HG02571 (cell line): ENCODE data around the gene LRRFIP1.
"Not testable (repeated sequence)": the region's sequence is repeated elsewhere in the genome, so short reads cannot be mapped to it uniquely, and the experiment has no call there.

Experiments
- ATAC-seq: cut with Tn5 transposase; IDR thresholded peaks from one replicate; pipeline ENCODE4 v1.9.1; 2021; ENCODE audit warnings: mild to moderate bottlenecking, moderate library complexity; ENCODE audit not compliant: unreplicated experiment

LRRFIP1 gene

DNA sequence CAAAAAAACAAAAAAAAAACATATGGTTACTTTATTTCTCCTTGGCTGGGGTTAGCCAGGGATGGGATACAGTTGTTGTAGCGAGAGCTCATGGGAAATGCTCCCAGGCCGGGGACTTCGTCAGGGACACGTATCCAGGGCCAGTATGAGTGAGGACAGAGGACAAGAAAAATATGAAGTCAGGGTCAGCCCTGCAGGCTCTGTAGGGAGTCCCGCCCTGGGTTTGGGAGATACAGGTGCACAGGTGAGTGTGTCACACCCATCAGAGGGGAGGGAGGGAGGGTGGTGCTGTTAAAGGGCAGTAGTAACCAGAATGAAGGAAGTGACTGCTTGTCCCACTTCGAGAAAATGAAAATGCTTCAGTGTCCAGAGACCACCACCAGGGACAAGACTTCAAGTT, 115.6 kb downstream of the LRRFIP1 start:
- ATAC-seq, result no peak

GRCh38 chr2:237743561-237744269, 116.3 kb downstream of the LRRFIP1 start:
- no peak for ATAC-seq

DNA sequence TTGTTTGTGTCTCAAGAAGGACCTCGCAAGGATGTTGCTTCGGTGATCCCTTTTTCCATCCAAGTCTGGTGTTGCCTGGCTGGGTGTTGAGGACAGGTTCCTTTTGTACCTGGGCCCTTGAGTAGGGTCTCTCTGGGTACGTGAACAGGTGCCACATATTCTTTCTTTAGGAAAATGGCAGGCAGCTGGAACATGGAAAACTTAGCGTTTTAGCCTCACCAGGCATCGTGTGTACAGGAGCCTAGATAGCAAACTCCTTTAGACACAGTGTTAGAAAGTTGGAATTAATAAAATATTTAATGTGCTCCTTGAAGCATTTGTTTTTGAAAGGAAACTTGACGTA, 116.9 kb downstream of the LRRFIP1 start:
- no peak for ATAC-seq

GRCh38 chr2:237744613-237745249, 117.3 kb downstream of the LRRFIP1 start:
- no peak for ATAC-seq

GRCh38 chr2:237745250-237745613, 117.8 kb downstream of the LRRFIP1 start:
- ATAC-seq, result no peak

DNA sequence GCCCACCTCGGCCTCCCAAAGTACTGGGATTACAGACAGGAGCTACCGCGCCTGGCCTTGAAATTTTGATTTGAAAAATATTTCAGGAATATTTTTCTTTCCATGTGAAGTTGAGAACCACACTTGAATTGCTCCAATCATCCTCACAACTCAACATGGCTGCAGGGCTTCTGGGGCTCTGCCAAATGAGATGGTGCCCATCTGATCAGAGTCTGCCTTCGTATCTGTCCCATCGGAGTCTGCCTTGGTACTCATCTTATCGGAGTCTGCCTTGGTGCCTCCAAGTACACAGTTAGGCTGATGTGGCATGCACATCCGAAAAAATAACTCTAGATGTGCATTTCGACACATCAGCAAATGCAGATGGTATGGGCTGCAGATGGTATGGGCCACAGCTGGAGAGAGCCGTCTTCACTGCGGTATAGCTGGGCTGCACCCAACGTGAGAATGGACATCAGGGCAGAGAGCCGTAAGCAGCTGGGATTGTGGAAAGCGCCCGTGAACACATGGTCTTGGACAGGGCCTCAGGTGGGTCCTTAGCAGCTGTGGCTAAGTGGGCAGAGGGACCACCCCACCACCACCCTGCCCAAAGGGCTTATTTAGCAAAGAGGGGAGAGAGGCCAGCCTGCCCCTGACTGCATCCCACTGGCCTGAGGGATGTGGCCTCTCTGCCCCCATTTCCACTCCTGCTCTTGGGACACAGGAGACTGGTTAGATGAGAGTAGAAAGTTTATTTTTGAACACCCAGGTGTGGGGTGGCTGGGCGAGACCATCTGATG, 119.1 kb downstream of the LRRFIP1 start:
- ATAC-seq, result no peak

- ATAC-seq, result no peak
These were observed 119.8 kb downstream of the LRRFIP1 start for GRCh38 chr2:237747189-237747588.

GRCh38 chr2:237749002-237749401, 121.6 kb downstream of the LRRFIP1 start:
- no peak for ATAC-seq

- ATAC-seq, result no peak
These were observed 122.6 kb downstream of the LRRFIP1 start for GRCh38 chr2:237749961-237750360.

DNA sequence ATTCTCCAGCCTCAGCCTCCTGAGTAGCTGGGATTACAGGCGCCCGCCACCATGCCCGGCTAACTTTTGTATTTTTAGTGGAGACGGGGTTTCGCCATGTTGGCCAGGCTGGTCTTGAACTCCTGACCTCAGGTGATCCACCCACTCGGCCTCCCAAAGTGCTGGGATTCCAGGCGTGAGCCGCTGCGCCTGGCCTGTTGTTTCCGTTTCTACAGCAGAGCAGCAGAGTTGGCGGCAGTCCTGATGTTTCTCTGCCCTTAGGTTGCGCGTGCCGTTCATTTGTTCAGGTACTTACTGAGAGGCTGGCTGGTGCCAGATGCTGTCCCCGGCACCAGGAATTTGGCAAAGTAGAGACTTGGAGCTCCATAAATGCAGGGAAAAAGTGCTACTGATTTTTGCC, 123.1 kb downstream of the LRRFIP1 start:
- not testable (repeated sequence) for ATAC-seq

GRCh38 chr2:237752761-237753165, 125.4 kb downstream of the LRRFIP1 start:
- ATAC-seq, result peak; percentile 94

DNA sequence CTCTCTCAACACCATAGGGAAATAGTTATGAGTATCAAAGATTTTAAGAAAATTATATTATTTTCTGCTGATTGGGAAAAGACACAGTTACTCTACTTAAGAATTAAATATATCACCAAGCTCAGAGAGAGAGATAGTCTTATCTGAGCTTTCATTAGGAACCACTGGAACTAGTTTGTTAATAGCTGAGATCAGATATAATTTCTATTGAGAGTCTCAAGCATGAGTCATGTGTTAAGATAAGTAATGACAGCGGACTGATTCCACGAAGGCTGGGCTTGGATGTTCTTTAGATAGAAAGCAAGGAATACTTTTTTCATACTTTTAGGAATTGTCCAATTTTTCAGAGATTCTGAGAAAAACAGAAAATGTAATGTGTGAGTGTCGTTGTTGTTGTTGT, 126.8 kb downstream of the LRRFIP1 start:
- no peak for ATAC-seq

DNA sequence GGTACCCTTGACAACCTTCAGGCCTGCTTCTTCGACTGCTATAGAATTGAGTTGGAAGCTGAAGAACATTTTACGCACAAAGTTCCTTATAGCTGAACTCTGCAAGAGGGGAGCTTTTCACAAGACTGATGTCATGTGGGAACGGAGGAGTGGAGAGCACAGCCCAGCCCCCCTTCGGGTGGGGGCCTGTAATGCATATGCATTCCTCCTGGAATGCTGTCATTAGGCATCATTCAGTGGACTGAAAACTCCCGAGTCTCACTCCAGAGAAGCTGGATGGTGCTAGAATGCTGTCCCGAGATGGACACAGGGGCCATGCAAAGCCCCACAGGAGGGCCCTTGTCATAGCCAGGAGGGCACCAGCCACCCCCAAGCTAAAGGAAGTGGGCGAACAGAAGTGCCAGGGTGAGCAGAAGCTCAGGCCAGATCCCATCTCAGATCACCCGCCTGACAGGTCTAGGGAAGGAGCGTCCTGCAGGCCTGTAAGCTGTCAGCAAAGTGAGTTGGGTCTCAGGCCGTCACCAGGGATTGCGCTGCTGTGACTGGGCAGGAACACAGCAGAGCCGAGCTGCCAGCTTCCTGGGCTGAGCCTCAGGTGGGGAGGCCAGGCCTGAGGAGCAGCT, 127.3 kb downstream of the LRRFIP1 start:
- no peak for ATAC-seq

DNA sequence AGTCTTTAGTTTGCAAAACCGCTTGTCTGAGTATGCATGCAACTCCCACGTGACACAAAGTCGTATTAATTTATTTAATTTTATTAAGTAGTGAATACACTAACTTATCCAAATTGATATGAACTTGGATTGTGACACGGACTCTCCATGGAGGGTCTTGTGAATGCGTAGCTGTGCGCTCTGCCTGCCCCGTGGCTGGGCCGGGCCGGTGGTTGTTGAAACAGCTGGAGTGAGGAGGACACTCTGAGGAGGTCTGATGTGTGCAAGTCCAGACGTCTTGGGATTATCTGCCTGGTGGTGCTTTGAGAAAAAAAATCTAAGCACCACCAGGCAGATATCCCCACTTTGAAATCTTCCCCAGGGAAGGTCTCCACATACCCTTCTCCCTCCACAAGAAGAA, 130.2 kb downstream of the LRRFIP1 start:
- no peak for ATAC-seq

- no peak for ATAC-seq
These were observed 130.8 kb downstream of the LRRFIP1 start for GRCh38 chr2:237758185-237758584.

- ATAC-seq, result no peak
These were observed 131.8 kb downstream of the LRRFIP1 start for GRCh38 chr2:237759176-237759575.

- no peak for ATAC-seq
These were observed 133.4 kb downstream of the LRRFIP1 start for GRCh38 chr2:237760506-237761502.

- not testable (repeated sequence) for ATAC-seq
These were observed 135.2 kb downstream of the LRRFIP1 start for GRCh38 chr2:237762291-237763182.

GRCh38 chr2:237763812-237764211, 136.4 kb downstream of the LRRFIP1 start:
- no peak for ATAC-seq
